ENCODE data around the gene ATAD2B. TPM values are rescaled to one million over a fixed set of nuclear protein-coding genes. Genes with fewer than 3 reads are reported as not detected.

ATAD2B gene
- total and polyA plus RNA-seq, 5 donors = 2.8 to 15.1 (median 9.4) TPM

DNA sequence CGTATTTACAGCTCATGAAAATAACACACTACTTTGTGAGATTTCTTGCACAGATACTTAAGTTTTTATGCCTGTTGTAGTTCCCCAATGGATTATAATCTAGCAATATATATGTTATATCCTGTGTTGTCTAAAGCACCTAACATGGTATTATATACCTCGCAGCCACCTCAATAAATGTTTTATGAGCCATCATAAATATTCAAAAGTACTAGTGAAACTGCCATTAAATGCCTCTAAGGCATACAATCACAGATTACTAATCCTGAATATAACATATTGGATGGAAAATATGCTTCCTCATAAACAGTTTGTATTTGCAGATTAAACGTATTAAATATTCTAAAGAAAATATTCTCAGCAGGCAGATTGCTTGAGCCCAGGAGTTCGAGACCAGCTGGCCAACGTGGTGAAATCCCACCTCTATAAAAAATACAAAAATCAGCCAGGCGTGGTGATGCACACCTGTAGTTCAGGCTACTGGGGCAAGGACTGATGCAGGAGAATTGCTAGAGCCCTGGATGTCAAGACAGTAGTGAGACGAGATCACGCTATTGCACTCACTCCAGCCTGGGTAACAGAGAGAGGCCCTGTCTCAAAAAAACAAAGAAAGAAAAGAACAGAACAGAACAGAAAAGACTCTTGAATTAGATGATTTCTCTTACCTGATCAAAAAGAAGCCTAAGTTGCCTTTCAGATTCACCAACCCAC is 64.1 kb downstream of the ATAD2B start:
- intact Hi-C loops (cut with DNase I) = no loop called here
- DNase-seq = no peak
- Histone ChIP-seq H3K27me3 (ENCODE audit: control insufficient read depth, insufficient read depth) (no peaks in the 10 kb centered on the region), H3K9me3 (ENCODE audit: control insufficient read depth, low read length) (no peaks in the 10 kb centered on the region), H3K4me3 (ENCODE audit: low read length) (no peak overlapping the region), H3K27ac (ENCODE audit: low read length) (no peak overlapping the region), H3K4me1 (ENCODE audit: control insufficient read depth, insufficient read depth, low read length) (no peaks in the 10 kb centered on the region)
- no peak for ATAC-seq
- 94% methylated on average over 8 of the region's 8 CpGs for WGBS

DNA sequence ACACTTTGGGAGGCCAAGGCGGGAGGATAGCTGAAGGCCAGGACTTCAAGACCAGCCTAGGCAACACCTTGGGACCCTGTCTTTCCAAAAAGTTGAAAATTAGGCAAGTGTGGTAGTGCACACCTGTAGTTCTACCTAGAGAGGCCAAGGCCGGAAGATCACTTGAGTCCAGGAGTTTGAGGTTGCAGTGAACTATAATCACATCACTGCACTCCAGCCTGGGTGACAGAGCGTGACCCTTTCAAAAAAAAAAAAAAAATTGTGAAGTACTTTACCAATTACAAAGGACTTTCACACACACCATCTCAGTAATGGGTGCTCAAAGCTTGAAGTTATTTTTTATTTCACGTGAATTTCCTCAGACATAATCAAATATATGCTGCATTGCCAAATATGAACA is 65.0 kb downstream of the ATAD2B start:
- DNase-seq = no peak
- H3K27me3 ChIP-seq (ENCODE audit: control insufficient read depth, insufficient read depth) = no peaks in the 10 kb centered on the region
- 96% methylated on average over 4 of the region's 4 CpGs for WGBS
- no peaks in the 10 kb centered on the region for H3K4me1 ChIP-seq (ENCODE audit: control insufficient read depth, insufficient read depth, low read length)
- no peak overlapping the region for H3K4me3 ChIP-seq (ENCODE audit: low read length)
- intact Hi-C loops (cut with DNase I) = no loop called here
- no peak for ATAC-seq
- no peak overlapping the region for H3K27ac ChIP-seq (ENCODE audit: low read length)
- H3K9me3 ChIP-seq (ENCODE audit: control insufficient read depth, low read length) = no peaks in the 10 kb centered on the region

DNA sequence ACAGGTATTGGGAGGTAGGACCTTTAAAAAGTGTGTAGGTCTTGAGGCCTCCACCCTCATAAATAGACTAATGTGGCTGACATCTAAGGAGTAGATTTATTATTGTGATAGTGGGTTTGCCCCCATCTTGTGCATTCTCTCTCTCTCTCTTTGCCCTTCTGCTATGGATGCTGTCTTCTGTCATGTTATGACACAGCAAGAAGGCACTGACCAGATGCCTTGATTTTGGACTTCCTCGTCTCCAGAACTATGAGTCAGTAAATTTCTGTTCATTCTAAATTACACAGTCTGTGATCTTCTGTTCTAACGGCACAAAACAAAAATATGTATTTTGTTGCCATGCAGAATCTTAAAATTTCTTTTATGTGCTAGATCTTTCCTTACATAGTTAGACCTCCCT is 66.9 kb downstream of the ATAD2B start:
- WGBS = 85% methylated on average over 2 of the region's 2 CpGs

DNA sequence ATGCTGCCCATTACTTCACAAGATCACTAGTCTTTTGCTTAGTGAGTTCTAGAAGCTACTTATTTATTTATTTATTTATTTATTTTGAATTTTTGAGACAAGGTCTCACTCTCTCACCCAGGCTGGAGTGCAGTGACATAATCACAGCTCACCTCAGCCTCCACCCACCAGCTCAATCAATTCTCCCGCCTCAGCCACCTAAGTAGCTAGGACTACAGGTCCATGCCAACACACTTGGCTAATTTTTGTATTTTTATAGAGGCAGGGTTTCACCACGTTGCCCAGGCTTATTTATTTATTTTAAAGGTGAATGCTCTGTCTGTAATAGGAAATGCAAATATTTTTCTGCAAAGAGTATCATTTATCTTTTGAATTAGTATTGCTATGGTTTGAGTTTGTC is 67.7 kb downstream of the ATAD2B start:
- H3K27ac ChIP-seq (ENCODE audit: low read length) = no peak overlapping the region
- H3K9me3 ChIP-seq (ENCODE audit: control insufficient read depth, low read length) = no peaks in the 10 kb centered on the region
- 84% methylated on average over 2 of the region's 2 CpGs for WGBS
- H3K4me1 ChIP-seq (ENCODE audit: control insufficient read depth, insufficient read depth, low read length) = no peaks in the 10 kb centered on the region
- H3K4me3 ChIP-seq (ENCODE audit: low read length) = no peak overlapping the region
- no peak for ATAC-seq
- no peak for DNase-seq
- H3K27me3 ChIP-seq (ENCODE audit: control insufficient read depth, insufficient read depth) = no peaks in the 10 kb centered on the region
- intact Hi-C loops (cut with DNase I) = no loop called here

More for the DNA sequence above, 66.9 kb downstream of the ATAD2B start:
- DNase-seq (no peak), ATAC-seq (no peak)
- intact Hi-C loops (cut with DNase I) = no loop called here
- no peaks in the 10 kb centered on the region for H3K27me3 ChIP-seq (ENCODE audit: control insufficient read depth, insufficient read depth)
- H3K9me3 ChIP-seq (ENCODE audit: control insufficient read depth, low read length) = no peaks in the 10 kb centered on the region
- H3K27ac ChIP-seq (ENCODE audit: low read length) = no peak overlapping the region
- H3K4me1 ChIP-seq (ENCODE audit: control insufficient read depth, insufficient read depth, low read length) = no peaks in the 10 kb centered on the region
- H3K4me3 ChIP-seq (ENCODE audit: low read length) = no peak overlapping the region

DNA sequence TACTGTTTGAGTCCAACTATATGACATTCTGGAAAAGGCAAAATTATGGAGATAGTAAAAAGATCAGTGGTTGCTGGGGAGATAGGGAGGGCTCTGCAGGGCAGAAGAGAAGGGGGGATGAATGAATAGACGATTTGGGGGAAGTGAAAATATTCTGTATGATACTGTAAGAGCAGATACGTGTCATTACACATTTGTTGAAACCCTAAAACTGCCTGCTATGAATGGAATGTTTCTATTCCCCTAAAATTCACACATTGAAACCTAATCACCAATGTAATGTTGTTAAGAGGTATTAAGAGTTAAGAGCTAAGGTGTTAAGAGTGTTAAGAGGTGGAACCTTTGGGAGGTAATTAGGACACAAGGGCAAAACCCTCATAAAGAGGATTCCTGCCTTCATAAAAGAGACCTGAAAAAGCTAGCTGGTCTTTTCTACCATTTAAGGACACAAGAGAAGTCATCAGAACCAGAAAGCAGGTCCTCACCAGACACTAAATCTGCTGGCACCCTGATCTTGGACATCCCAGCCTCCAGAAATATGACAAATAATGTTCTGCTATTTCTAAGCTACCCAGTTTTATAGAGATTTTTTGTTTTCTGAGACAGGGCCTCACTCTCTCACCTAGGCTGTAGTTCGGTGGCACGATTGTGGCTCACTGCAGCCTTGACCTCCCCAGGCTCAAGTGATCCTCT is 76.2 kb downstream of the ATAD2B start:
- intact Hi-C loops (cut with DNase I) = no loop called here
- Histone ChIP-seq H3K4me3 (ENCODE audit: low read length) (no peak overlapping the region), H3K9me3 (ENCODE audit: control insufficient read depth, low read length) (no peaks in the 10 kb centered on the region), H3K27ac (ENCODE audit: low read length) (no peak overlapping the region), H3K4me1 (ENCODE audit: control insufficient read depth, insufficient read depth, low read length) (no peaks in the 10 kb centered on the region), H3K27me3 (ENCODE audit: control insufficient read depth, insufficient read depth) (no peaks in the 10 kb centered on the region)
- ATAC-seq (no peak), DNase-seq (no peak)
- 70% methylated on average over 4 of the region's 4 CpGs for WGBS

DNA sequence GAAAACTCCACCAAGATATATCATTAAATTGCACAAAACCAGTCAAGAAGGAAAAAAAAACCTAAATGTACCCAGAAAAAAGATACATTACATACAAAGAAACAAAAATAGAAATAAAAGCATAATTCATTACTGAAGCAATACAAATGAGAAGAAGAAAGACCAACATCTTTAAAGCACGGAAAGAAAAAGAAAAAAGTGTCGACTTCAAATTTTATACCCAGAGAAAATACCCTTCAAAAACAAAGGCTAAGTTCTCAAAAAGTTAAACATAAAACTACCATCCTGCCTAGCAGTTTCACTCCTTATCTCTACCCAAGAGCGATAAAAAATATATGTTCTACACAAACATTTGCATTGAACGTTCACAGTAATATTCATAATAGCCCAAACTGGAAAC is 82.0 kb downstream of the ATAD2B start:
- WGBS = 97% methylated on average over 4 of the region's 4 CpGs
- no peaks in the 10 kb centered on the region for H3K4me1 ChIP-seq (ENCODE audit: control insufficient read depth, insufficient read depth, low read length)
- no peak overlapping the region for H3K27ac ChIP-seq (ENCODE audit: low read length)
- no peaks in the 10 kb centered on the region for H3K9me3 ChIP-seq (ENCODE audit: control insufficient read depth, low read length)
- ATAC-seq = no peak
- DNase-seq = no peak
- intact Hi-C loops (cut with DNase I) = no loop called here
- H3K27me3 ChIP-seq (ENCODE audit: control insufficient read depth, insufficient read depth) = no peaks in the 10 kb centered on the region
- H3K4me3 ChIP-seq (ENCODE audit: low read length) = no peak overlapping the region

DNA sequence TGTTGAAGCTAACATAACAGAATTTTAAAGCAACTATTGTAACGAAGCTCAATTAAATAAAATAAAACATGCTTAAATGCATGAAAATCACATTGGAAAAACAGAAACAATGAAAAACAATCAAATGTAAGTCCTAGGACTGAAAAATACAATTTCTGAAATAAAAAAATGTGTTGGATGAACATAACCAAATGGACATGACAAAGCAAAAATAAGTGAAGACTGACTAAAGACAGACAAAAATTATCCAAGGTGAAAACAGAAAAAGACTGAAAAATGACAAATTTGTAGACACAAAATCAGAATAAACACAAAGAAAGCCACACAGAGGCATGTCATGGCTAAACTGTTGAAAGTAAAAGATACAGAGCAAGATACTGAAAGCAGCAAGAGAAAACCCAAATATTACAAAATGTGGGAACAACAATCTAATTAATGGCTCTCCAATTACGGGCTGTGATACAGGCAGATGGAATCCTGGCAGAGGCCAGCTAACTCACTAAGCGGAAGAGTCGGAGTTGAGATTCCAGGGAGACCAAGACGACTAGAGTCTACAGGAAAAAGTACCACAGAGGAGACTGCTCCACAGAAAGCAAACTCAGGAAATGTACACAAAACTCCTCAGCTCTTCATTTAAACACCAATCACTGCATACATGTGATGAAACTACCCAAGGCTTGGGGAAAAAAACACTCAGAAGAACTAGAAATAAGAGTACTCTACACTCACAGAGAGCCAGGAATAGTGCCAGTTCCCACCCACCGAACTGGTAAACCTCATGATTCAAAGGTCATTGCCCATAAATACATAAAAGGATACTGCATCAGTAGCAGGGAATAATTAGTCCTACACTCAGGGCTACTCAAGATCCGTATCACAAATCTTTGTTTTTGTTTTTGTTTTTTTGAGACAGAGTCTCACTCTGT is 83.6 kb downstream of the ATAD2B start:
- ATAC-seq (no peak), DNase-seq (peak in 1 of 3 donors; percentile 46)
- intact Hi-C loops (cut with DNase I) = no loop called here
- Histone ChIP-seq H3K9me3 (ENCODE audit: control insufficient read depth, low read length) (no peaks in the 10 kb centered on the region), H3K27ac (ENCODE audit: low read length) (no peak overlapping the region), H3K4me1 (ENCODE audit: control insufficient read depth, insufficient read depth, low read length) (no peaks in the 10 kb centered on the region), H3K4me3 (ENCODE audit: low read length) (no peak overlapping the region), H3K27me3 (ENCODE audit: control insufficient read depth, insufficient read depth) (no peaks in the 10 kb centered on the region)
- 88% methylated on average over 7 of the region's 7 CpGs for whole genome bisulfite sequencing

DNA sequence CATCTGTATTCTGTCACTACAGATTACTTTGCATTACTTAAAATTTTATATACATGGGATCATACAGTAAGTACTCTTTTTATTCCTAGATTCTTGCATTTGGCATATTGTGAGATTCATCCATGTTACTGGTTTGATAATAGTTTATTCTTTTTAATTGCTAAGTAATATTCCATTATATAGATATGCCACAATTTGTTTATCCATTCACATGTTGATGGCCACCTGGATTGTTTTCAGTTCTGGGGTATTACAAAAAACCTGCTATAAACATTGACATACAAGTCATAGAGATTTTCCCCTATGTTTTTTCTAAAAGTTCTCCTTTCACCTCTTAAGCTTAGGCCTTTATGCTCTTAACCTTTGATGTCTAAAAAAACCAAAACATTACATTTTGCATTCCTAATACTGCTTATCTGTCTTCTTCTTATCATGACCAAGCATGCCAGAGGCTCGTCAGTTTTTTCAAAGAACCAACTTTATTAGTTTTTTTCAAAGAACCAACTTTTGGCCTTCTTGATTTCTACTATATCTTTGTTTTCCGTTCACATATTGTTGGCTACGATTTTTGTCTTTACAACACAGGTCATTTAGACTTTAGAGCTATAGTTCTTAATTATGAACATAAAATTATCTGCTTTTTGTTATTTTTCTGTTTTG is 86.9 kb downstream of the ATAD2B start:
- 78% methylated on average over 3 of the region's 3 CpGs for WGBS
- H3K27ac ChIP-seq (ENCODE audit: low read length) = no peak overlapping the region
- no peaks in the 10 kb centered on the region for H3K4me1 ChIP-seq (ENCODE audit: control insufficient read depth, insufficient read depth, low read length)
- ATAC-seq (no peak), DNase-seq (no peak)
- no peak overlapping the region for H3K4me3 ChIP-seq (ENCODE audit: low read length)
- intact Hi-C loops (cut with DNase I) = no loop called here
- H3K9me3 ChIP-seq (ENCODE audit: control insufficient read depth, low read length) = no peaks in the 10 kb centered on the region
- no peaks in the 10 kb centered on the region for H3K27me3 ChIP-seq (ENCODE audit: control insufficient read depth, insufficient read depth)

DNA sequence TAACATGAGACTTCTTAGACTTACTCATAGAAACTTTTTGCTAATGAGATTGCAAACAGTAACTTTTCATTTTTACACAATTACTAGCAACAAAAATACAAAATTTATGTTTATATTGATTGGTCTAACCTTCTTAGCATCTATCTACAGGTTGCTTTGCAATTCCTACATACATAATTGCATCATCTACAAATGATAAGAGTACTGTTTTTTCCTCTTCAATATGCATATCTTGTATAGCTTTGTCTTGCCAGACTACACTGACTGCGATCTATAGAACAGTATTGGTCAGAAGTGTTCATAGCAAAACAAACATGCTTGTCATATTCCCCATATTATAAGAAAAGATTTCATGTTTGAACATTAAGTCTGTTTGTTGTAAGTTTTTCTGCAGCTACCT is 87.9 kb downstream of the ATAD2B start:
- H3K27me3 ChIP-seq (ENCODE audit: control insufficient read depth, insufficient read depth) = no peaks in the 10 kb centered on the region
- H3K4me1 ChIP-seq (ENCODE audit: control insufficient read depth, insufficient read depth, low read length) = no peaks in the 10 kb centered on the region
- 95% methylated on average over 1 of the region's 1 CpG for WGBS
- ATAC-seq (no peak), DNase-seq (no peak)
- intact Hi-C loops (cut with DNase I) = no loop called here
- no peaks in the 10 kb centered on the region for H3K9me3 ChIP-seq (ENCODE audit: control insufficient read depth, low read length)
- no peak overlapping the region for H3K4me3 ChIP-seq (ENCODE audit: low read length)
- no peak overlapping the region for H3K27ac ChIP-seq (ENCODE audit: low read length)

DNA sequence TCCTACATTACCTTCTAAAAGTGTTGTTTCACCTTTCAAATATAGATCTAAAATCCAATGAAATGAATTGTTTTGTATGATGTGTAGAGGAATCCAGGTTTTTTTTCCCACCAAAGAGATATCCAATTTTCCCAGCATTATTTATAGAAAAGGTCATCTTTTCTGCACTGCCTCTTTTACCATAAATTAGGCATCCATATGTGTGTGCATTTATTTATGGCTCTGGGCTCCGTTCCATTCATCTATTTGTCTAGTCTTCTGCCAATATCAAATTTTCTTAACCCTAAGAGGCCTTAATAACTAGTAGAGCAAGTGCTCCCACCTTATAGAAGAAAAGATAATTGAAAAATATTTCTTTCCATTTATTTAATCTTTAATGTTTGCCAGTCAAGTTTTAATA is 88.3 kb downstream of the ATAD2B start:
- intact Hi-C loops (cut with DNase I) = no loop called here
- no peaks in the 10 kb centered on the region for H3K9me3 ChIP-seq (ENCODE audit: control insufficient read depth, low read length)
- ATAC-seq = no peak
- H3K4me1 ChIP-seq (ENCODE audit: control insufficient read depth, insufficient read depth, low read length) = no peaks in the 10 kb centered on the region
- WGBS = 92% methylated on average over 1 of the region's 1 CpG
- H3K4me3 ChIP-seq (ENCODE audit: low read length) = no peak overlapping the region
- no peak for DNase-seq
- no peaks in the 10 kb centered on the region for H3K27me3 ChIP-seq (ENCODE audit: control insufficient read depth, insufficient read depth)
- no peak overlapping the region for H3K27ac ChIP-seq (ENCODE audit: low read length)
